DMS53 treated with DMSO at 0.1 percent for 48 hours (cell line): ENCODE results near the gene GADD45G.

Source experiments
- DNase-seq: peaks from one replicate; lab custom pipeline; 2025; ENCODE audit not compliant: unreplicated experiment; lab: John Stamatoyannopoulos, UW

The GADD45G gene

GRCh38 chr9:89604729-89605464 lies at the start of gene GADD45G:
Gene GADD45G (plus strand): TSS chr9:89605012. CDS start chr9:89605122, 110 bp downstream.
- peak; percentile 87 for DNase-seq

- no peak for DNase-seq
Measured at GRCh38 chr9:89555036-89555415, 49.8 kb upstream of the GADD45G start.

- no peak for DNase-seq
Measured at GRCh38 chr9:89555451-89556375, 49.1 kb upstream of the GADD45G start.

GRCh38 chr9:89558196-89558899 lies 46.5 kb upstream of the GADD45G start:
- no peak for DNase-seq

- no peak for DNase-seq
Measured at GRCh38 chr9:89558948-89559347, 45.9 kb upstream of the GADD45G start.

GRCh38 chr9:89562186-89562814 lies 42.5 kb upstream of the GADD45G start:
- no peak for DNase-seq

GRCh38 chr9:89563571-89564345 lies 41.1 kb upstream of the GADD45G start:
- DNase-seq: no peak

GRCh38 chr9:89564346-89564878 lies 40.4 kb upstream of the GADD45G start:
- peak; percentile 92 for DNase-seq

GRCh38 chr9:89567649-89568048 lies 37.2 kb upstream of the GADD45G start:
- no peak for DNase-seq

GRCh38 chr9:89574309-89574708 lies 30.5 kb upstream of the GADD45G start:
- DNase-seq: no peak

GRCh38 chr9:89576404-89576839 lies 28.4 kb upstream of the GADD45G start:
- no peak for DNase-seq

- no peak for DNase-seq
Measured at GRCh38 chr9:89577363-89577762, 27.4 kb upstream of the GADD45G start.

GRCh38 chr9:89579741-89580385 lies 24.9 kb upstream of the GADD45G start:
- no peak for DNase-seq

- no peak for DNase-seq
Measured at GRCh38 chr9:89586311-89586710, 18.5 kb upstream of the GADD45G start.

- DNase-seq: no peak
Measured at GRCh38 chr9:89588271-89588879, 16.4 kb upstream of the GADD45G start.

- no peak for DNase-seq
Measured at GRCh38 chr9:89590415-89590814, 14.4 kb upstream of the GADD45G start.

GRCh38 chr9:89591274-89592212 lies 13.3 kb upstream of the GADD45G start:
- no peak for DNase-seq
